Mesendoderm (in vitro differentiated cells): ENCODE measurements around the gene DDX60. TPM values are rescaled to one million over a fixed set of nuclear protein-coding genes. Genes with fewer than 3 reads are reported as not detected.

Experiments used
- DNase-seq: peaks from one replicate; pipeline ENCODE4 v3.0.0; 2013
- H2AK5ac ChIP-seq: 2 replicates; pipeline ENCODE4 v1.6.1; 2013; ENCODE audit warnings: low read length, inconsistent platforms
- H2BK120ac ChIP-seq: 2 replicates; pipeline ENCODE4 v1.6.1; 2013; ENCODE audit warnings: low read depth, mild to moderate bottlenecking, low read length, moderate library complexity, mixed read lengths
- H2BK15ac ChIP-seq: replicated peaks from 2 replicates; pipeline ENCODE4 v1.6.1; 2013; ENCODE audit warnings: low read depth, mild to moderate bottlenecking, moderate library complexity
- H2BK5ac ChIP-seq: 2 replicates; pipeline ENCODE4 v1.6.1; 2013; ENCODE audit warnings: low read length, inconsistent platforms
- H3K18ac ChIP-seq: 2 replicates; pipeline ENCODE4 v1.6.1; 2013; ENCODE audit warnings: mild to moderate bottlenecking, low read length, mixed read lengths
- H3K23ac ChIP-seq: one replicate; pipeline ENCODE4 v1.6.1; 2013; ENCODE audit warnings: low read length
- H3K27ac ChIP-seq: 2 replicates; pipeline ENCODE4 v1.5.1; 2013; ENCODE audit warnings: low read depth, mild to moderate bottlenecking, inconsistent platforms, low read length, moderate library complexity
- H3K27me3 ChIP-seq: 2 replicates; pipeline ENCODE4 v1.6.1; 2013; ENCODE audit warnings: low read length, control low read depth, mild to moderate bottlenecking, inconsistent platforms; ENCODE audit not compliant: insufficient read depth, poor library complexity
- H3K36me3 ChIP-seq: 2 replicates; pipeline ENCODE4 v1.6.1; 2013; ENCODE audit warnings: low read length, inconsistent platforms; ENCODE audit not compliant: control insufficient read depth, insufficient read depth
- H3K4ac ChIP-seq: one replicate; pipeline ENCODE4 v1.6.1; 2013; ENCODE audit warnings: low read depth, mild to moderate bottlenecking, low read length, moderate library complexity
- H3K4me1 ChIP-seq: 2 replicates; pipeline ENCODE4 v1.6.1; 2013; ENCODE audit warnings: low read depth, low read length, inconsistent platforms; ENCODE audit not compliant: control insufficient read depth
- H3K4me2 ChIP-seq: 2 replicates; pipeline ENCODE4 v1.6.1; 2013; ENCODE audit warnings: low read length
- H3K4me3 ChIP-seq: 2 replicates; pipeline ENCODE4 v1.5.1; 2013; ENCODE audit warnings: mild to moderate bottlenecking, low read length
- H3K56ac ChIP-seq: one replicate; pipeline ENCODE4 v1.6.1; 2013; ENCODE audit warnings: low read length
- H3K79me1 ChIP-seq: 2 replicates; pipeline ENCODE4 v1.6.1; 2013; ENCODE audit warnings: low read length, inconsistent platforms
- H3K79me2 ChIP-seq: 2 replicates; pipeline ENCODE4 v1.6.1; 2013; ENCODE audit warnings: mild to moderate bottlenecking, low read length; ENCODE audit not compliant: control insufficient read depth, insufficient read depth
- H3K9ac ChIP-seq: 2 replicates; pipeline ENCODE4 v1.6.1; 2013; ENCODE audit warnings: low read length, inconsistent platforms
- H4K5ac ChIP-seq: one replicate; pipeline ENCODE4 v1.6.1; 2013; ENCODE audit warnings: low read length
- H4K8ac ChIP-seq: one replicate; pipeline ENCODE4 v1.6.1; 2013; ENCODE audit warnings: low read depth, mild to moderate bottlenecking, control low read depth, low read length, moderate library complexity
- WGBS: extraction: QIAGEN DNeasy Blood & Tissue Kit; methylation state at CpG from one replicate; pipeline ENCODE4 v1.1.7; 2013; ENCODE audit warnings: low lambda C conversion rate, missing lambda C conversion rate; ENCODE audit not compliant: insufficient coverage; ENCODE audit errors: extremely low coverage; 5-methylcytosine and 5-hydroxymethylcytosine counted together
- polyA plus RNA-seq, 2 experiments: library from polyadenylated mRNA; stranded (reverse); fragments of 200-250 nt; gene quantifications; one replicate each; pipeline ENCODE4 v1.2.3, GENCODE V29; 2013

DDX60 gene
- 0.34 TPM for polyA plus RNA-seq (2013, experiment 1 of 2)
- 0.41 TPM for polyA plus RNA-seq (2013, experiment 2 of 2)

- peak; percentile 78 for DNase-seq
- Histone ChIP-seq H3K4me1 (no peaks in the 10 kb centered on the region), H3K4me2 (peak within 1 kb of the TSS; percentile 49), H4K8ac (no peak within 1 kb of the TSS), H3K56ac (peak within 1 kb of the TSS; percentile 89), H3K18ac (peak within 1 kb of the TSS; percentile 85), H3K9ac (peak within 1 kb of the TSS; percentile 82), H2AK5ac (no peak within 1 kb of the TSS), H2BK5ac (peak within 1 kb of the TSS; percentile 63), H3K79me2 (no peaks in the 10 kb centered on the region), H3K27ac (no peak within 1 kb of the TSS), H3K27me3 (no peaks in the 10 kb centered on the region), H3K23ac (no peak within 1 kb of the TSS), H3K79me1 (no peaks in the 10 kb centered on the region), H3K4ac (peak within 1 kb of the TSS; percentile 90), H2BK120ac (no peak within 1 kb of the TSS), H2BK15ac (no peak within 1 kb of the TSS), H4K5ac (no peak within 1 kb of the TSS), H3K4me3 (peak within 1 kb of the TSS; percentile 78), H3K36me3 (no peaks in the 10 kb centered on the region)
- no CpG with 5 or more reads among the region's 38 CpGs for WGBS
Observed at GRCh38 chr4:168318266-168318895, at the start of gene DDX60. Gene DDX60, minus strand, starts transcription at chr4:168318752. Its CDS starts 7,493 bp downstream, at chr4:168311259.

- no peak for DNase-seq
- no peaks in the 10 kb centered on the region for H3K27me3 ChIP-seq
- no peak overlapping the region for H3K18ac ChIP-seq
- H4K5ac ChIP-seq, result no peak overlapping the region
- no peaks in the 10 kb centered on the region for H3K36me3 ChIP-seq
- H3K4me2 ChIP-seq, result no peak overlapping the region
- H4K8ac ChIP-seq, result no peak overlapping the region
- H3K56ac ChIP-seq, result no peak overlapping the region
- no peaks in the 10 kb centered on the region for H3K79me1 ChIP-seq
- no peak overlapping the region for H3K4me3 ChIP-seq
- no peaks in the 10 kb centered on the region for H3K79me2 ChIP-seq
- H2BK5ac ChIP-seq, result no peak overlapping the region
- no peak overlapping the region for H2BK120ac ChIP-seq
- H3K9ac ChIP-seq, result no peak overlapping the region
- no peak overlapping the region for H3K4ac ChIP-seq
- no peaks in the 10 kb centered on the region for H3K4me1 ChIP-seq
- no peak overlapping the region for H3K23ac ChIP-seq
- no peak overlapping the region for H2AK5ac ChIP-seq
- no peak overlapping the region for H3K27ac ChIP-seq
- no CpG with 5 or more reads among the region's 3 CpGs for WGBS
- H2BK15ac ChIP-seq, result no peak overlapping the region
Observed at GRCh38 chr4:168367065-168367464, 48.5 kb upstream of the DDX60 start.

GRCh38 chr4:168362025-168362401 lies 43.5 kb upstream of the DDX60 start:
- no peak overlapping the region for H3K27ac ChIP-seq
- H3K23ac ChIP-seq, result no peak overlapping the region
- H3K79me1 ChIP-seq, result no peaks in the 10 kb centered on the region
- H3K79me2 ChIP-seq, result no peaks in the 10 kb centered on the region
- no peak overlapping the region for H3K9ac ChIP-seq
- no peaks in the 10 kb centered on the region for H3K4me1 ChIP-seq
- WGBS, result no CpG with 5 or more reads among the region's 4 CpGs
- H3K56ac ChIP-seq, result no peak overlapping the region
- no peak overlapping the region for H3K18ac ChIP-seq
- H2BK5ac ChIP-seq, result no peak overlapping the region
- no peaks in the 10 kb centered on the region for H3K36me3 ChIP-seq
- no peaks in the 10 kb centered on the region for H3K27me3 ChIP-seq
- no peak for DNase-seq
- H2BK120ac ChIP-seq, result no peak overlapping the region
- H3K4me3 ChIP-seq, result no peak overlapping the region
- H3K4me2 ChIP-seq, result no peak overlapping the region
- H2AK5ac ChIP-seq, result no peak overlapping the region
- H4K5ac ChIP-seq, result no peak overlapping the region
- no peak overlapping the region for H2BK15ac ChIP-seq
- H3K4ac ChIP-seq, result no peak overlapping the region
- no peak overlapping the region for H4K8ac ChIP-seq

GRCh38 chr4:168361365-168362024 lies 42.9 kb upstream of the DDX60 start:
- Histone ChIP-seq H3K79me1 (no peaks in the 10 kb centered on the region), H3K36me3 (no peaks in the 10 kb centered on the region)

GRCh38 chr4:168360271-168360670 lies 41.7 kb upstream of the DDX60 start:
- H3K23ac ChIP-seq, result no peak overlapping the region
- H3K79me1 ChIP-seq, result no peaks in the 10 kb centered on the region
- H3K9ac ChIP-seq, result no peak overlapping the region
- no CpG with 5 or more reads among the region's 2 CpGs for WGBS
- no peaks in the 10 kb centered on the region for H3K27me3 ChIP-seq
- H3K79me2 ChIP-seq, result no peaks in the 10 kb centered on the region
- no peak overlapping the region for H2BK5ac ChIP-seq
- H3K27ac ChIP-seq, result no peak overlapping the region
- no peak overlapping the region for H3K56ac ChIP-seq
- H3K4me1 ChIP-seq, result no peaks in the 10 kb centered on the region
- no peak overlapping the region for H3K4me2 ChIP-seq
- no peak overlapping the region for H4K8ac ChIP-seq
- H2BK15ac ChIP-seq, result no peak overlapping the region
- no peak for DNase-seq
- H2AK5ac ChIP-seq, result no peak overlapping the region
- no peak overlapping the region for H3K4ac ChIP-seq
- H2BK120ac ChIP-seq, result no peak overlapping the region
- no peak overlapping the region for H4K5ac ChIP-seq
- no peak overlapping the region for H3K4me3 ChIP-seq
- H3K36me3 ChIP-seq, result no peaks in the 10 kb centered on the region
- H3K18ac ChIP-seq, result no peak overlapping the region

More at GRCh38 chr4:168361365-168362024, 42.9 kb upstream of the DDX60 start:
- Histone ChIP-seq H3K4me3 (no peak overlapping the region), H4K8ac (no peak overlapping the region), H3K23ac (no peak overlapping the region), H3K56ac (no peak overlapping the region), H3K27me3 (no peaks in the 10 kb centered on the region), H2BK15ac (no peak overlapping the region), H3K18ac (no peak overlapping the region), H3K9ac (no peak overlapping the region), H2AK5ac (no peak overlapping the region), H3K4me2 (no peak overlapping the region), H2BK5ac (no peak overlapping the region), H3K4ac (no peak overlapping the region), H3K27ac (no peak overlapping the region), H2BK120ac (no peak overlapping the region), H4K5ac (no peak overlapping the region), H3K79me2 (no peaks in the 10 kb centered on the region), H3K4me1 (no peaks in the 10 kb centered on the region)
- no peak for DNase-seq
- no CpG with 5 or more reads among the region's 2 CpGs for WGBS
